ENCODE data around the gene ACSS1.

The ACSS1 gene

GRCh38 chr20:25077610-25078169 lies 19.8 kb upstream of the ACSS1 start:
- no peak for DNase-seq

DNA sequence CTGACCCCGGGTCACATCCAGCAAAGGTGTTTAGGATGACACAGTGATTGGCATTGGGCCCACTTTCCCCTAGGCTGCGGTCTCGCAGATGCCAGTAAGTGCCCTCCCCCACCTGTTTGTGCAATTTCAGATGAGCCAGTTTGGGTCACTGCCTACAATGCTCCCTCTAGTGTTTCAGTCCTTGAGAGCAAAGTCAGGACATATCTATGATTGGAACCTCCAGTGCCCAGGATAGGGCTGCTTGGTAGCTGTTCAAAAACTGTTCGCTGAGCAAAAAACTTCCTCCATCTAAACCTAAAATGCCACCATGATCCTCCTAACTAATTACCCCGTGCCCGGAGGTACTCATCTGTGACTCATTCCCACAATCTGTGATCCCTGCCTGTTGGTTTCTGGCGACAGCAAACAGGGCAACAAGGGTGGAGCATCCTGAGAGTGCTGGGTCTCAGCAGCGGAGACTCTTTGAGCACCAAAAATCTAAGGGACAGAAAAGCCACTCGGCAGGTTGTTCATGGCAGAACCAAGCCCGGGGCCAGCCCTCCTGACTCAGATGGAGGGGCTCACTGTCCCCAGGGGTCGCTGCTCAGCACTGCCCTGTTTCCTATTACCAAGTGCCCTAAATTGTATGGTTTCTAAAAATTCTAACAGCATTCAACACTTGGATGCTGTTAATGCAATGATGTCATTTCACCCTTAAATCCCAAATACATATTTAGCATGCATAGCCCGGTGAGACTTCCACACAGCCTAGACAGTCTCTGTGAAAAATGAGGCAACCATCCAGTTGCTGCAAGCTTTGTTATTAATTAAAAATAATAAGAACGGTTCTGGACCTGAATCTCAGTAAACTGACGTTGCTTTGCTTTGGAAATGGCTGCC lies 19.0 kb upstream of the ACSS1 start:
- DNase-seq = peak in 1 of 2 experiments; percentile 15

DNA sequence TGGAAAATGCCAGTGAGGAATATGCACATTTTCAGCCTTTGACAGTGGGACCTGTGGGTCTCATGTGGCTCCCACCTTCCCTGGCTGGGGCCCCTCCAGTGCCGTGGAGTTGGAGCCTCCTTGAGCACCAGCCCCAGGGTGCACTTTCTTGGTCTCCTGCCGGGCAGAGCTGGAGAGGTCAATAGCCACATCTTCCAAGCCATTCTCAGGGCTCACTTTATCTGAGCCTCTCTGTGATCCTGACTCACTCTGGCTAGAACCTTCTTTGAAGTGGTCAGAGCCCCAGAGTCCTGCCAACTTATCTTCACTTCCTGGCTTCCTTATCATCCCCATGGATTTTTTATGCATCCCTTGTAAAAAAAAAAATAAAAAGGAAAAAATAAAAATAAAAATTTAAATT lies 18.3 kb upstream of the ACSS1 start:
- DNase-seq = no peak

DNA sequence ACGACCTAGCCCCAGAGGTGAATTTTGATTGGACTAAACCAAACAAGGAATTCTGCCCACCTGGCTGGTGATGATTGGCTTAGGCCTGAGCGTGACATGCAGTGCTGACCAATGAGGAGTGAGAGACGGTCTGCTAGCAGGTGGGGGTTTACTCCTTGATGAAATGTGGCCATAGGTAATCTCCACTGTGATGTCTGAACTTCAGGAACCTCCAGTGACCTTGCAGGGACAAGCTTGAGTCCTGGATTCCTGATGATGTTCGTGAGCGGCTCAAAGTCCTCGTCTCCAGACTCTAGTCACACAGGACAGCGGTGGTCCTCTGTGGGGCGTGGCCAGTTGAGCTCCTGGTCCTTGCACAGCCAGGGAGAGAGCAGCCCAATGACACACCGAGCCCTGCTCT lies 15.6 kb upstream of the ACSS1 start:
- no peak for DNase-seq

DNA sequence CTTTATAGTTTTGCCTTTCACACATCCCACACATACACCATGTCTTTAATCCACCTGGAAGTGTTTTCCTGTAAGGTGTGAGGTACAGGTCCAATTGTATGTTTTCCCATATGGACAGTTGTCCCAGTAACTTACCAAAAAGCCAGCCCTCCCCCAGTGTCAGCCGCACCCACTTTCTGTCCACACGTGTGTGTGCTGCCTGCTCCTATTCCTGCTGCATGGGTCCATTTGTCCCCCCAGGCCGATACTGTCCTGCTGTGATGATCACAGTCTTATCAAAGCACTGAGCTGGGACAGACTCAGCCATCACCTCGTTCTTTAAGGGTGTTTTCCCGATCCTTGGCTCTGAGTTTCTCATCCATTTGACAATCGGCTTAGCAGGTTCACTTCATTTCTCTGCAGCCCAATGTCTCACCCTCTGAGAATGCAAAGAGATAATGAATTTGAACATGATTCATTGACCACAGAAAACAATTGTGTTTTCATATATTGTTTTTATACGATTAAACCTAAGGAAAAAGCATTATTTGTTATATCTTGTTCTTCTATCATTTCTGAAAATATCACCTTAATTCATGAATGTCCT lies 14.4 kb upstream of the ACSS1 start:
- DNase-seq = no peak

- no peak for DNase-seq
Measured at GRCh38 chr20:25071734-25072133, 13.8 kb upstream of the ACSS1 start.

DNA sequence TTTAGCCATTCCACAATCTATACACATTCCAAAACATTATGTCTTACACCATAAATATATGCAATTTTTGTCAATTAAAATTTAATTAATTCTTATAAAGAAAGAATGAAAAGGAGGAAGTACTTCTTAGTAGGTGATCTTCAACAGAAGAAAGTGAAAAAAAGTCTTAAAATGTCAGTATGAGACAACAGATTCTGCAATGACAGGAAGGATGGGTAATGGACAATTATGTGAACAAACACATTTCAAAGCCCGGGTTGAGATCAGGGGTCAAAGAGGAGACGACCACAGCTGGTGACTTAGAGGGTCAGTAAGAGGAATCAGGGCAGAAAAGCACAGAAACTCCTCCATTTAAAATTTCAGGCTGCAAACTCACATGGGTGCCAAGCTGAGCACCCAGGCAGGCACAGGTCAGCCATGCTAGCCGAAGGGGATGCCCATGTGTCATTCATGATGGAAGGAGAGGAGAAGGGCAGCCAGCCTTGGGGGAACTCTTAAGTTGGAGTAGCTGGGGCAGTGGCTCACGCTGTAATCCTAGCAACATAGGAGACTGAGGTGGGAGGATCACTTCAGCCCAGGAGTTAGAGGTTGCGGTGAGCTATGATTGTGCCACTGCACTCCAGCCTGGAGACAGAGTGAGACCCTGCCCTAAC lies 13.0 kb upstream of the ACSS1 start:
- no peak for DNase-seq

- DNase-seq = no peak
Measured at GRCh38 chr20:25067102-25067987, 9.4 kb upstream of the ACSS1 start.

- no peak for DNase-seq
Measured at GRCh38 chr20:25066386-25066785, 8.4 kb upstream of the ACSS1 start.

GRCh38 chr20:25065625-25066338 lies 7.8 kb upstream of the ACSS1 start:
- DNase-seq = peak in 1 of 2 experiments; percentile 47

GRCh38 chr20:25065072-25065624 lies 7.2 kb upstream of the ACSS1 start:
- no peak for DNase-seq

GRCh38 chr20:25064561-25065071 lies 6.7 kb upstream of the ACSS1 start:
- no peak for DNase-seq

- no peak for DNase-seq
Measured at GRCh38 chr20:25063981-25064380, 6.0 kb upstream of the ACSS1 start.

DNA sequence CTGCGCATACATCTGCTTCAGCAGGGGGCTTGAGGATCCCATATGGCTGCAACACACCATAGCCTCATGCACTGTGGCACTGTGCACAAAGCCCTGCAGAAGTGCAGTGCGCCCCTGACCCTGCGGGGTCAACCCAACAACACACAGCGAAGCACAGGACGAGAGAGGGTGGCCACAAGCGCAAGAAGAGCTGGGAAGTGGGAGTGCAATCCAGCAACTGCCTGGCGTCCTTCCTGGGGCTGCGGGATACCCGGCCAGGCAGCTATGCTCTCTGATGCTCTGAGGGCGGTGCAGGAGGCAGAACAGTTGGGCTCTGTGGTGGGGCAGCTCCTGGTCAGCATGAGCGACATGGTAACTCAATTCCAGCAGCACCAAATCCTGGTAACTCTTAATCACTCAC lies 5.6 kb upstream of the ACSS1 start:
- no peak for DNase-seq

GRCh38 chr20:25062841-25063240 lies 4.9 kb upstream of the ACSS1 start:
- no peak for DNase-seq

GRCh38 chr20:25061821-25062530 lies 4.0 kb upstream of the ACSS1 start:
- DNase-seq = no peak

DNA sequence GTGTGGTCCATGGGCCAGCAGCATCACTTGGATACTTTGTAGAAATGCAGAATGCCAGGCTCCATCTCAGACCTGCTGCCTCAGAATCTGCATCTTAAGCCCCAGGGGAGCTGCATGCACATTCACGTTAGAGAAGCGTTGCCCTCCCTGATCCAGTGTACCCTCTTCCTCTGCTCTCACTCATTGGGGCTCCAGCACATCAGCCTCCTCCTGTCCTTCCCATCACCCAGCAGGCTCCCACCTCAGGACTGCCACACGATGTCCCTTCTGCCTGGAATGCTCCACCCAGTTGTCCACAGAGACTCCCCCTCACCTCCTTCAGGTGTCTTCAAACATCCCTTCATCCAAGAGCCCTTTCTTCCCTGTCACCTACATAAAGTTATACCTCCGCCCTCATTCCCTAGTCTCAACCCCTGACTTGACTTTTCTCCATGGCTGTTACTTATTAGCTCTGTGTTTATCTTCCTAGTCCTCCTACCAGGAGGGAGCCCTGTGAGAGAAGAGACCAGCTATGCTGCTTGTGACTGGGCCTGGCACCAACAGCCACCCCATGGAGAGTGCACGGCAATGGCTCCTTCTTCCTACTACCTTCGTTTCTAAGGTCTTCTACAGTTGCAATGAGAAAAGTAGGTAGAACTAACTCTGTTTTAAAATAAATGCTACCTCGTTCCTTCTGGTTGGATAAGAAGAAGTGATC lies 3.3 kb upstream of the ACSS1 start:
- DNase-seq = no peak

GRCh38 chr20:25059866-25060465 lies 2.0 kb upstream of the ACSS1 start:
- DNase-seq = no peak

Data from NCI-H446 (cell line).